GM19023 (cell line): ENCODE data around the gene ZNF808.
"Not testable (repeated sequence)": the region's sequence is repeated elsewhere in the genome, so short reads cannot be mapped to it uniquely, and the experiment has no call there.

Experiments
- ATAC-seq: cut with Tn5 transposase; IDR thresholded peaks from one replicate; pipeline ENCODE4 v1.9.1; 2021; ENCODE audit warnings: mild to moderate bottlenecking, moderate library complexity; ENCODE audit not compliant: unreplicated experiment

ZNF808 gene

DNA sequence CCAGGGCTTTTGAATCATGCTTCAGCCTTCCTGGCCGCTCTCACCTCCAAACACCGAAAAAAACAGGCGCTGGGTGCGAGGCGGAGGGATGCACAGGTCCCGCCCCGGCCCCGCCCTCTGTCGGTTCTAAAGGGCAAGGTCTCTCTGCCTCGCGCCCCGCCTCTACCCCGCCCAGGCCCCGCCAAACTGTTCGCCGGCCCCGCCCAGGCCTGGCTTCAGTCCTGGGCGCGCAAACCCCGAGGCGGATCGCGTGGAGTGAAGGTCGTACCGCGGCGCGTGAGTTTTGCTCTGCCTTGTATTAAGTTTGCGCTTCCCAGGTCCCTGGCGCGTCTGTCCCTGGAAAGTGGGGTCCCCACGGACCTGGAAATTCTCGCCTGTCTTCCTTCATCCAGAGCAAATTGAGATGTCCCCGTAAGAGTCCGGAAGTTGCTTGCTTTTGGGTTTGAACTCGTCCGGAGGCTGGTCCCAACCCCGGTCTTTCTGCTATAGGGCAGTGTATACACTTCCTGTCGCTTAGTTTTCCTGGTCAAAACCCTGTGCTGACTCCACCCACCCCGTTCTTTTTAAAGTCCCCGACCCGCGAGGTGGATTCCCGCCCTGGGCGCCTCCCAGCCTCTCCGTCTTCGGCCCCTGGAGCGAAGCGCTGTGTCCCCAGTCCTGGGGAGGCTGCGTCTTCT is 8.4 kb downstream of the ZNF808 start:
- ATAC-seq, result peak; percentile 89

DNA sequence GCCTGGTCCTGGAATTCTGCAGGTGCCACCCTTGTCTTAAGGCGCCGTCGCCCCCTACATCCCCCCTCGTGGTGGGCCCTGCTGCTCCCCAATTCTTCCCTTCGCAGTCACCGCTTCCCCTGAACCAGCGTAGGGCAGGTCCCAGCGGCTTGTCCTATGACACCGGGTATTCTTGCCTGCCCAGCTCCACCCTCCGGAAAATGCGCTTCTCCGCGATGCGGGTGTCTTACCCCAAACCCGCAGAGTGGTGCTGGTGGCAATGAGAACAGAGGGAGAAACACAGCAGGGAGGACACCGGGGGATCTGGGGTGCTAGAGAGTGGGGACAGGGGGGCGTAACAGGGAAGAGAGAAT is 9.0 kb downstream of the ZNF808 start:
- peak; percentile 27 for ATAC-seq

DNA sequence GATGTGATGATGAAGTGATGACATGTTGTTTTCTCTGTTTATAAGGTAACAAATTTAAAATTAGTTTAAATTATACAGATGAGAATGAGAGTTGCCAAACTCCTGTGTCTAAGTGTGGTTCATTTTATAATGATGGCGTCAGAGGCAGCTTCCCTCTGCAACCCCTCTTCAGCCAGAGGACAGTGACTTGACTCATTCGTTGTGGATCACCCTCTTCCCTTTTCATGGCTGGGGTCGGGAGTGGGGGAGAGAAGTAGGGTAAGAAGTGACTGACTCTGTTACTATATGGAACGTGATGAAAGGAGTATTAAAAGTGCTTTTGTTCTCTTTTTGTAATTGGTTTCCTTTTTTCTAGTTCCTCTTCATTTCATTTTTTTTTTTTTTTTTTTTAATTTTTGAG is 11.3 kb downstream of the ZNF808 start:
- not testable (repeated sequence) for ATAC-seq

DNA sequence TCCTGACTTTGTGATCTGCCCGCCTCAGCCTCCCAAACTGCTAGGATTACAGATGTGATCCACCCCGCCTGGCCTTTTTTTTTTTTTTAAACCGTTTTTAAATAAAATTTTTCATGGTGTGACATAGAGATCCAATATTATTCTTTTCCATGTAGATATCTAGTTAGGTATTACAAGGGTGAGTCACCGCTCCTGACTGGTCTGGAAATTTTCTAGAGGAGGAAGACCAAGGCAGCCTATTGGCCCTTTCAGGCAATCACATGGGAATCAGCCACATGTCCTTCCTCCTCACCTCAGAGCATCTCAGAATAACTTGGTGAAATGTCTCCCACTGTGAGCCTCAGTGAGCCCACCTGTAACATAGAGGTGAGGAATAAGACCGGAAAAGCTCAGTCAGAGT is 13.7 kb downstream of the ZNF808 start:
- ATAC-seq, result not testable (repeated sequence)

DNA sequence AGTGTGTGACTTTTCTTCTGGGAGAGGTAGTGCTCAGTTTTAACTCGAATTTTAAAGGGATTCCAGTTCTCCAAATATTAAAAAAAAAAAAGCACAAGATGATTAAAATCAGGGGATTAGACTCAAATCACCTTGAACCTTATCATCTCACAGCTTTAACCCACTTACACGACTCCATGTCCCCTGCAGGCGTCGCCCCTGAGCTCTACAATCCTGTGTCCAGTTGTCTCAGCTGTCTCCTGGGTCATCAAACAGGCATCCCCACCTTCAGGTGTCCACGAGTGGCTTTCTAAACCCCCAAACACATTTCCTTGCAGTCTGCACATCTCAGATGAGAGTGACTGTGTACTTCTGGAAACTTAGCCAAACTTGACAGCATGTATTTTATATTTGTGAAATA is 14.1 kb downstream of the ZNF808 start:
- ATAC-seq, result no peak

DNA sequence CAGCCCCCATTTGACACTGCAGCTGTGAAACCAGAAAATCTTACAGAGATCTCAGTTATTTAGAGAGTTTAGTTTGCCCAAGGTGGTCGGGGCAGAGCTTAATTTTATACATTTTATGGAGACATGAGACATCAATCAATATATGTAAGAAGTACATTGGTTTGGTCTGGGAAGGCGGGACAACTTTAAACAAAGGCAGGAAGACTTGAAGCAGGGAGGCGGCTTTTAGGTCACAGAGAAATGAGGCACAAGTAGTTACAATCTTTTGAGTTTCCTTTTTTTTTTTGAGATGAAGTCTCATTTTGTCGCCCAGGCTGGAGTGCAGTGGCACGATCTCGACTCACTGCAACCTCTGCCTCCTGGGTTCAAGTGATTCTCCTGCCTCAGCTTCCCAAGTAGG is 15.1 kb downstream of the ZNF808 start:
- not testable (repeated sequence) for ATAC-seq

DNA sequence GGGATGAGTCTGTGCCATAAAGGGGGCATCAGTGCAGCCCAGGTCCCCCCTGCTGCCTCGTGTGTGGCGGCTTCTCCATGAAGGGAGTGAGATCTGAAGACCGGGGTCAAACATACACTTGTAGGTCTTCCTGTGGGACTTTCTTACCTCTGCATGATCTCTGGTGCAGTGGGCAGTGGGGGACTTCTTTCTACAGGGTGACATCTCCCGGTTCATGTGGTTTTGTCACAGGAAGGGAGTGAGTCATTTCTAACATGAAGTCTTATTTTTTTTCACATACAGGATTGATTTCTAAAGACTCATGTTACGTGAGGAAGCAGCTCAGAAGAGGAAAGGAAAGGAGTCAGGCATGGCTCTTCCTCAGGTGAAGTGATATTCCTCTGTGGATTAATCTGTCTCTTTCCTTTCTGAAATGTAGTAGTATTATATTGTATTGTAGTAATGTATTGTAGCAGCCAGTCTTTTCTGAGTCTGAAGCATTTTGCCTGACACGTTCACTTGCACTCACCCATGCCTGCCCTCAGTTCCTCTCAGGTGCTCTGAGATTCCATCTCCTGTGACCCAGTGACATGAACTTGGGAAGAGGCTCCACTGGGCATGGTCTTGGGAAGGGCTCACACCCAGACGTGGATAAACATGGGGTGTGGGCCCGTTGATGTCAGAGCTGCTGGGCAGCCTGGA is 15.7 kb downstream of the ZNF808 start:
- ATAC-seq, result no peak

DNA sequence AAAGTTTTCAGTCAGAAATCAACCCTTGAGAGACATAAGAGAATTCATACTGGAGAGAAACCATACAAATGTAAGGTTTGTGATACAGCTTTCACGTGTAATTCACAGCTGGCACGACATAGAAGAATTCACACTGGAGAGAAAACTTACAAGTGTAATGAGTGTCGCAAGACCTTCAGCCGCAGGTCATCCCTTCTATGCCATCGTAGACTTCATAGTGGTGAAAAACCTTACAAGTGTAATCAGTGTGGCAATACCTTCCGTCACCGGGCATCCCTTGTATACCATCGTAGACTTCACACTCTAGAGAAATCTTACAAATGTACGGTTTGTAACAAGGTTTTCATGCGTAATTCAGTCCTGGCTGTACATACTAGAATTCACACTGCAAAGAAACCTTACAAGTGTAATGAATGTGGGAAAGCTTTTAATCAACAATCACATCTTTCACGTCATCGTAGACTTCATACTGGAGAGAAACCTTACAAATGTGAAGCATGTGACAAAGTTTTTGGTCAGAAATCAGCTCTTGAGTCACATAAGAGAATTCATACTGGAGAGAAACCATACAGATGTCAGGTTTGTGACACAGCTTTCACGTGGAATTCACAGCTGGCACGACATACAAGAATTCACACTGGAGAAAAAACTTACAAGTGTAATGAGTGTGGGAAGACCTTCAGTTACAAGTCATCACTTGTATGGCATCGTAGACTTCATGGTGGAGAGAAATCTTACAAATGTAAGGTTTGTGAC is 26.9 kb downstream of the ZNF808 start:
- no peak for ATAC-seq

DNA sequence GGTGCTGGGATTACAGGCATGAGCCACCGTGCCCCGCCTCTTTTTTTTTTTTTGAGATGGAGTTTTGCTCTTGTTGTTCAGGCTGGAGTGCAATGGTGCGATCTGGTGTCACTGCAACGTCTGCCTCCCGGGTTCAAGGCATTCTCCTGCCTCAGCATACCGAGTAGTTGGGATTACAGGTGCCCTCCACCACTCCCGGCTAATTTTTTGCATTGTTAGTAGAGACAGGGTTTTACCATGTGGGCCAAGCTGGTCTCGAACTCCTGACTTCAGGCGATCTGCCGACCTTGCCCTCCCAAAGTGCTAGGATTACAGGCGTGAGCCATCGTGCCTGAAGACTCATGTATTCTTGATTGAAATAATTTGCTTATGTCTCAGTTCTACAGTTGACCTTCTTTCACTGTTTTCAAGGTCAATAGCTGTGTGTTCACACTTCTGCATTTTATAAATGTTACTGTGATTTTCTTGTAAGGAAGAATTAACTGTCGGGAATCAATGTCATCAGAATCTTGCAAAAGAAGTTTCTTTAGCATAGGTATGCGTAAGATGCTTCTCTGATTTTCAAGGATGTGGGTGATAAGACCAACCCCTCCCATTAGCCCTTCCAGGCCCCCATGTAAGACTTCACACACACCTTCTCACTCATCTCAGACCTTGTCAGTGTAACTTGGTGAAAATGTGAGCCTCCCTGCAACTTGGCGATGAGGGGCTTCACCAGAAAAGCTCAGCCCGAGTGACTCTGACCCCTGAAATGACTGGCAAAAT is 29.9 kb downstream of the ZNF808 start:
- no peak for ATAC-seq

DNA sequence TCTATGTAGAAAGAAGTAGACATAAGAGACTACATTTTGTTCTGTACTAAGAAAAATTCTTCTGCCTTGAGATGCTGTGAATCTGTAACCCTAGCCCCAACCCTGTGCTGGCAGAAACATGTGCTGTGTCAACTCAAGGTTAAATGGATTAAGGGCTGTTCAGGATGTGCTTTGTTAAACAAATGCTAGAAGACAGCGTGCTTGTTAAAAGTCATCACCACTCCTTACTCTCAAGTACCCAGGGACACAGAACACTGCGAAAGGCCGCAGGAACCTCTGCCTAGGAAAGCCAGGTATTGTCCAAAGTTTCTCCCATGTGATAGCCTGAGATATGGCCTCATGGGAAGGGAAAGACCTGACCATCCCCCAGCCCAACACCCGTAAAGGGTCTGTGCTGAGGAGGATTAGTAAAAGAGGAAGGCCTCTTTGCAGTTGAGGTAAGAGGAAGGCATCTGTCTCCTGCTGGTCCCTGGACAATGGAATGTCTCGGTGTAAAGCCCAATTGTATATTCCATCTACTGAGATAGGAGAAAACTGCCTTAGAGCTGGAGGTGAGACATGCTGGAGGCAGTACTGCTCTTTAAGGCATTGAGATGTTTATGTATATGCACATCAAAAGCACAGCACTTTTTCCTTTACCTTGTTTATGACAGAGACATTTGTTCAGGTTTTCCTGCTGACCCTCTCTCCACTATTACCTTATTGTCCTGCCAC is 31.4 kb downstream of the ZNF808 start:
- not testable (repeated sequence) for ATAC-seq

DNA sequence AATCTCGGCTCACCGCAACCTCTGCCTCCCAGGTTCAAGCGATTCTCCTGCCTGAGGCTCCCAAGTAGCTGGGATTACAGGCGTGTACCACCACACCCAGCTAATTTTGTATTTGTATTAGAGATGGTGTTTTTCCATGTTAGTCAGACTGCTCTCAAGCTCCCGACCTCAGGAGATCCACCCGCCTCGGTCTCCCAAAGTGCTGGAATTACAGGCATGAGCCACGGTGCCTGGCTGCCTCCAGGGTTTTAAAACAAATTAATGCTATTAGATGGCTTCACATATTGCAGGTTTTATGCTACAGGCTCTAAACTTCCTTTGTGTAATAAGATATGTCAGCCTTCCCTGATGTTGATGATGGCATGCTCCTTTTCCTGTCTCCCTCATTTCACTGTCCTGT is 34.1 kb downstream of the ZNF808 start:
- ATAC-seq, result not testable (repeated sequence)

DNA sequence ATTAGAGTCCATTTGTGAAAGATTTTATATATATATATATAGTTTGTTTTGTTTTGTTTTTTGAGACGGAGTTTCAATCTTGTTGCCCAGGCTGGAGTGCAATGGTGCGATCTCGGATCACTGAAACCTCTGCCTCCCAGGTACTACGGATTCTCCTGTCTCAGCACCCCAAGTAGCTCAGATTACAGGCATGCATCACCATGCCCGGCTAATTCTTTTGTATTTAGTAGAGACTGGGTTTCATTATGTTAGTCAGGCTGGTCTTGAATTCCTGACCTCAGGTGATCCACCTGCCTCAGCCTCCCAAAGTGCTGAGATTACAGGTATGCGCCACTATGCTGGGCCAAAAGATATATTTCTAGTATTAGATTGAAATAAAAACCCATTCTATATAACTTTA is 38.7 kb downstream of the ZNF808 start:
- no peak for ATAC-seq

DNA sequence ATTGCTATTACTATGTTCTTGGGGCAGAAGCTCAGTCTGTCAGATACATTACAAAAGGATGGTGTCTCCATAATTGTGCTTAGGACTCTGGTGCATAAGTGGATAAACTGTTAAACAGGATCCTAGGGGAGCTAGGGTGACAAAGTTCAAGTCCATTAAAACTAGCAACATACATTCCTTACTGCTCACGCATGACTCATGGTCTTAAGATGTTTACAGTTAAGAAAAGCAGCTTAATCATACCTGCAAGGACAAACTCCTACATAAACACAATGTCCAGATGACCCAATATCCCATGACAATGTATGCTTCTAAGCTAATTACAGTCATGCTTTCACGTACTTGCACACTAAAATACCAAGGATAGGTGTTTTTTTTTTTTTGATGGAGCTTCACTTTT is 39.1 kb downstream of the ZNF808 start:
- ATAC-seq, result no peak

DNA sequence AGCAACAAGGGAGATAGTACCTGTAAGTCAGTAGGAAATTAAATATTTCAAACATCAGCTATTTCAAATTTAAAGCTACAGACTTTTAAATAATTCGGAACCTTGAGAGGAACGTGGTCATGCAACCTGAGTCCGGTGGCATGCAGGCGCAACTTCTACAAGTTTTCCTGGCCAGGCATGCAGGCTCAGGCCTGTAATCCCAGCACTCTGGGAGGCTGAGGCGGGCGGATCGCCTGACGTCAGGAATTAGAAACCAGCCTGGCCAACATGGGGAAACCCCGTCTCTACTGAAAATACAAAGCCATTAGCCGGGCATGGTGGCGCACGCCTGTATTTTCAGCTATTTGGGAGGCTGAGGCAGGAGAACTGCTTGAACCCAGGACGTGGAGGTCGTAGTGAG is 40.5 kb downstream of the ZNF808 start:
- ATAC-seq, result no peak

DNA sequence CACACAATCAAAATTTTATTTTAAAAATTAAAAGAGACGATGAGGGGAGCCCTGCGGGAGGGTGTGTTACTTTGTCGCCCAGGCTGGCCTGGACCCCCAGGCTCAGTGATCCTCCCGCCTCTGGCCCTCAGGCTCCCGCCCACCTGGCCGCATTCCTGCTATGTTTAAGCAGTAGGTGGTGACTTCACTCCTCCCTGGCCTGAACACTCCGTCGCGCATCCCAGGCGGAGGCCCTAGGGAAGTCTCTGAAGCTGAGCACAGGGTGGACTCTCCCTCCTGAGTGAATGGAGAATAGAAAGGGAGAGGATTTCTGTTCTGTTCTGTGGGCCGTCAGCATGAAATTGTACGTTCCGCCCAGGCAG is 42.2 kb downstream of the ZNF808 start:
- ATAC-seq, result not testable (repeated sequence)

DNA sequence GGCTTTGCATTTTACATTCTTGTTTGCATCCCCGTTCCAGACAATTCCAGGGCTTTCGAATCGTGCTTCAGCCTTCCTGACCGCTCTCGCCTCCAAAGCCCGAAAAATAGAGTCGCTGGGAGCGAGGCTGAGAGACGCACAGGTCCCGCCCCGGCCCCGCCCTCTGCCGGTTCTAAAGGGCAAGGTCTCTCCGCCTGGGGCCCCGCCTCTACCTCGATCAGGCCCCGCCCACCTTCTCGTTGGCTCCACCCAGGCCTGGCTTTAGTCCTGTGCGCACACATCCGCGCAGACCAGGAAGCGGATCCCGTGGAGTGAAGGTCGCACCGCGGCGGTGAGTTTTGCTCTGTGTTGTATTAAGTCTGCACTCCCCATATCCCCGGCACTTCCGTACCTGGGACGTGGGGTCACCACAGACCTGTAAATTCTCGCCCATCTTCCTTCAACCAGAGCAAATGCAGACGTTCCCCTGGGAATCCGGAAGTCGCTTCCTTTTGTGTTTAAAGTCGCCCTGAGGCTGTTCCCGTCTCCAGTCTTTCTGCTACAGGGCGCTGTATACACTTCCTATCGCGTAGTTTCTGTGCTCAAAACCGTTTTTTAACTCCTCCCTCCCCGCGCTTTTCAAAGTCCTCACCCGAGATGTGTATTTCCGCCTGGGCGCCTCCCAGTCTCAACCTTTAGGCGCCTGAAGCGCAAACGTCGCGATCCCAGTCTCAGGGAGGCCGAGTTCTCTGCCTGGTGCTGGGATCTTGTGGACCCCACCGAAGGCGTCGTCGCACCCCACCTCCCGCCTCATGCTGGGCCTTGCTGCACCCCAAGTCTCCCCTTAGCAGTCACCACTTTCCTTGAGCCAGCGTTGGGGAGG is 42.8 kb downstream of the ZNF808 start, which contains the start of gene ZNF701:
Gene ZNF701 (plus strand): TSS at position 288 of the 862 bp plus-strand sequence. CDS start 3,861 bp downstream, outside the sequence.
- ATAC-seq, result peak; percentile 97

DNA sequence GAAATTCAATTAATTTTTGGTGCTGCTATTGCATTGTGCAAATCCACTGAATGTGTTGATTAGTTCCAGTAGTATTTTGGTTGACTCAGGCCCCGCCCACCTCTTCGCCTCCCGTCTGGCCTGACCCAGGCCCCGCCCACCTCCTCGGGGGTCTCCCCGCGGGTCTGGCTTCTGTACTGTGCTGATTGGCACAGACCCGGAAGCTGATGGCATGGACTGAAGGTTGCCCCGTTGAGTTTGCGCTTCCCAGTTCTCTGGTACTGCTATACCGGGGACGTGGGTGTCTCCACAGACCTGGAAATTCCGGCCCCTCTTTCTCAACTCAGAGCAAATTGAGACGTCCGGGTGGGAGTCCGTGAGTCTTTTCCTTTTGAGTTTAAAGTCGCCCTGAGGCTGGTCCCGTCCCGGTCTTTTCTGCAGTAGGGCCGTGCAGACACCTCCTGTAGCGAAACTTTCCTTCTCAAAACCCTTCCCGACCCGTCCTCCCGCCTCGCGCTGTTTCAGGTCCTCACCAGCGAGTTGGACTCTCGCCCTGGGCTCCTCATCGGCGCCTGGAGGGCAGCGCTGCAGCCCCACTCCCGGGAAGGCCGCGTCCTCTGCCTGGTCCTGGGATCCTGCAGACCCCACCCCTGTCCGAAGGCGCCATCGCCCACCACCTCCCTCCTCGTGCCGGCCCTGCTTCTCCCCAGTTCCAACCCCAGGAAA is 57.4 kb downstream of the ZNF808 start:
- no peak for ATAC-seq

DNA sequence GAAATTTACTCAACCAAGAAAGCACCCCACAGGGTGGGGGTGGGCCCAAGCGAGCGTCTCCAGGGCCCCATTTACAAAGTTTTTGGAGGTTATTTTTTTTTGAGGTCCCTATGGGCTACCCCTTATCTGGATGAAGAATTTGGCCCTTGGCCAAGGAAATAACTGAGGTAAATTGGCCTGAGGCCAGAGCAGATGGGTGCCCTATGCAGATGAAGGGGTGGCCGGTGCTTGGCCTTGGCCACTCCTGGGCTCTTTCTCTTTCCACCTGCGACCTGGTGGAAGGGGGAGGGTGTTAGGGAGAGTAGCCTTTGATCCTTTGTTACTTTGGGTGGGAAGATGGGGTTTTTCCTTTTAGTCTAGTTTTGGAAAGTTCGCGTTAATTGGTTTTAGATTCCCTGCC is 58.1 kb downstream of the ZNF808 start:
- no peak for ATAC-seq

DNA sequence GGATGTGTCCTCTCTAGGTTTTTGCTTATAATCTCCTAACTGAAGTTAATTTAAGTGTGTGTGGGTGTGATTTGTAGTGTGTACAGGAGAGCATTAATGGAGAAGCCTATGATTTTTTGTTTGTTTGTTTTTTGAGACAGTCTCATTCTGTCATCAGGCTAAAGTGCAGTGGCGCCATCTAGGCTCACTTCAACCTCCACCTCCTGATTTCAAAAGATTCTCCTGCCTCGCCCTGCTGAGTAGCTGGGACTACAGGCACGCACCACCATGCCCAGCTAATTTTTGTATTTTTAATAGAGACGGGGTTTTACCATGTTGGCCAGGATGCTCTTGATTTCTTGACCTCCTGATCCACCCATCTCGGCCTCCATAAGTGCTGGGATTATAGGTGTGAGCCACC is 63.3 kb downstream of the ZNF808 start:
- ATAC-seq, result no peak
